Right kidney (tissue), 9 donors: ENCODE data around the gene FUZ.

Experiments used
- DNase-seq: peaks from one replicate; pipeline ENCODE4 v3.0.0-alpha.2; 2016
- long read RNA-seq, 8 donors: transcript quantifications; one replicate each; lab custom pipeline, GENCODE V29; 2026

The FUZ gene
- long read RNA-seq, donor 1, transcript FUZ-201 (11 exons, 1,675 nt): major isoform, 7 of 8 reads
- long read RNA-seq, donor 1, partial matches to known transcripts: 0 of 8 reads
- long read RNA-seq, donor 1, other reads (novel, unspliced or antisense): 0 of 8 reads
- long read RNA-seq, donor 2, transcript FUZ-201 (11 exons, 1,675 nt): major isoform, 5 of 5 reads
- long read RNA-seq, donor 2, partial matches to known transcripts: 0 of 5 reads
- long read RNA-seq, donor 2, other reads (novel, unspliced or antisense): 0 of 5 reads
- long read RNA-seq, donor 3, partial matches to known transcripts: 0 of 3 reads
- long read RNA-seq, donor 3, other reads (novel, unspliced or antisense): 0 of 3 reads
- long read RNA-seq, donor 4, transcript FUZ-201 (11 exons, 1,675 nt): major isoform, 9 of 56 reads
- long read RNA-seq, donor 4, partial matches to known transcripts: 40 of 56 reads
- long read RNA-seq, donor 4, other reads (novel, unspliced or antisense): 0 of 56 reads
- long read RNA-seq, donor 5, transcript FUZ-201 (11 exons, 1,675 nt): major isoform, 7 of 77 reads
- long read RNA-seq, donor 5, partial matches to known transcripts: 66 of 77 reads
- long read RNA-seq, donor 5, other reads (novel, unspliced or antisense): 0 of 77 reads
- long read RNA-seq, donor 6, transcript FUZ-201 (11 exons, 1,675 nt): major isoform, 10 of 11 reads
- long read RNA-seq, donor 6, partial matches to known transcripts: 0 of 11 reads
- long read RNA-seq, donor 6, other reads (novel, unspliced or antisense): 0 of 11 reads
- long read RNA-seq, donor 7, transcript FUZ-201 (11 exons, 1,675 nt): major isoform, 10 of 13 reads
- long read RNA-seq, donor 7, partial matches to known transcripts: 0 of 13 reads
- long read RNA-seq, donor 7, other reads (novel, unspliced or antisense): 0 of 13 reads
- long read RNA-seq, donor 8, transcript FUZ-201 (11 exons, 1,675 nt): major isoform, 10 of 12 reads
- long read RNA-seq, donor 8, partial matches to known transcripts: 0 of 12 reads
- long read RNA-seq, donor 8, other reads (novel, unspliced or antisense): 0 of 12 reads

DNA sequence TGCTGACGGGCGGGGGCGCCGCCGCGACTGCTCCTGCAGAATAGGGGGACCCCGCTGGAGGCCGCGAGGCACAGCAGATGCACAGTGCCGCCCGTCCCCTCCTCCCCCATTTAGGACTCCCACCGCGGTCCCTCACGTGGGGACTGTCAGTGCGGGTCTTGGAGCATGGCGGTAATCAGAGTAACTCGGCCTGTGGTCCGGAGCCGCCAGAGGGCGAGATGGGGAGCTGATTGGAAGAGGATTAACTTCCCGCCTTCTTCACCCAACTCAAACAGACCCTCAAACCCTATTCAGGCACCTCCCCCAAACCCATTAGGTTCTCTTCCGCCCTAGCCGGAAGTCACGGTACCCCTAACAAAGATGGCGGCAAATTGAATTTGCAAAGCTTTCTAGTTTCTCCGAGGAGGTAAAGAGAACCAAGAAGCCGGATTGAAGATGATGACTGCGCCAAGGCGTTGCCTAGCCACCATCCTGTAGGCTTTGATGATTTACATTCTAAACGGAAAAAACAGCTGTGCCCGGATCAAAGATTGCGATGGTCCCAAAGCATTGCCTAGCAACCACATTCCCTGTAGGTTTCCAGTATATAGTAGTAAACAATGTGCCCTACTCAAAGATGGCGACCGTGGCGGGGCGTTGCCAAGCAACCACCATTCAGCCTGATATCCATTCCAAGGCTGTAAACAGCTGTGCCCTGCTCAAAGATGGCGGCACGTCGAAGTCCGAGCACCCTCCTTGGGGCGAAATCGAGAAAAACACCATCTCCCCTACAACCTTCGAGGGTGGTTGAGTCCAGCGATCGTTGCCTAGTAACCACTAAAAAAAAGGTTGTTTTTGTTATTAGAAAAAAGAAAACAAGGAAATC lies at the start of gene FUZ:
Gene FUZ, minus strand, starts transcription at position 296 of the 865 bp plus-strand sequence. Its CDS starts 186 bp downstream, at position 110.
- peak; percentile 97 for DNase-seq

DNA sequence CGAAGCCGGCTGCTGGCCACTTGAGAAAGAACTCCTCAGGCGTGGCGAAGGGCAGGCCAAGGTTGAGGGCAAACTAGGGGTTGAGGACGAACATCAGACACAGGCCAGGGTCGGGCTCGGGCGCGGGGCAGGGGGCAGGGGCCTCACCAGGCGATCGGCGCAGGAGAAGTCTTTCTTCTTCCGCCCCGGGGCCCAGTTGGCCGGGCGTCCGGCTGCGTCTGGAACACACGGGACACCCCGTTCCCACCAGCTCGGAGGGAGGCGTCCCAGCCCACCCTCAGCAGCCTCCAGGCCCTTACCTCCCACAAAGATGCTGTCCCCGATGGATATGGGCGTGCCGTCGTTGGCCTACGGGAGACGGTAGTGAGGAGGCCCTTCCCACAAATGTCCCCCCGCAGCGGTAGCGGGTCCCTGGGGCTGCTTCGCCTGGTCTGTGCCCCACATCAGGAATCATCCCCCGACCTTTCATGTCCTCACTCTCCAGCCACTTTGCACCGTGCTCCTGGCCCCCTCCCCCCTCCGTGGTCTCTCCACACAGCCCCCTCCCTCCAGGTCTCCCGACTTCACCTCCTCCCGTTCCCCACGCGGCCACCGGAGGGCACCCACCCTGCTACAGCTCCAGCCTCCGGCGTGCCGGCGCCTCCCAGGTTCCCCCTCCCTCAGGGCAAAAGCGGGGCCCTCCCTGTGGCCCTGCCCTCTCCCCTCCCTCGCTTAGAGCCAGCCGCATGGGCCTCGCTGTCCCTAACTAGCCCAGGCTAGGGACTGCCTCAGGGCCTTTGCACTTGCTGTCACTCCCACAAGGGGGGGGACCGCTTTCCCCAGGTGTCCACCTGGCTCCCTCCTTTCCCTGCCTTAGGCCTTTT lies 49.5 kb upstream of the FUZ start:
- peak; percentile 39 for DNase-seq

DNA sequence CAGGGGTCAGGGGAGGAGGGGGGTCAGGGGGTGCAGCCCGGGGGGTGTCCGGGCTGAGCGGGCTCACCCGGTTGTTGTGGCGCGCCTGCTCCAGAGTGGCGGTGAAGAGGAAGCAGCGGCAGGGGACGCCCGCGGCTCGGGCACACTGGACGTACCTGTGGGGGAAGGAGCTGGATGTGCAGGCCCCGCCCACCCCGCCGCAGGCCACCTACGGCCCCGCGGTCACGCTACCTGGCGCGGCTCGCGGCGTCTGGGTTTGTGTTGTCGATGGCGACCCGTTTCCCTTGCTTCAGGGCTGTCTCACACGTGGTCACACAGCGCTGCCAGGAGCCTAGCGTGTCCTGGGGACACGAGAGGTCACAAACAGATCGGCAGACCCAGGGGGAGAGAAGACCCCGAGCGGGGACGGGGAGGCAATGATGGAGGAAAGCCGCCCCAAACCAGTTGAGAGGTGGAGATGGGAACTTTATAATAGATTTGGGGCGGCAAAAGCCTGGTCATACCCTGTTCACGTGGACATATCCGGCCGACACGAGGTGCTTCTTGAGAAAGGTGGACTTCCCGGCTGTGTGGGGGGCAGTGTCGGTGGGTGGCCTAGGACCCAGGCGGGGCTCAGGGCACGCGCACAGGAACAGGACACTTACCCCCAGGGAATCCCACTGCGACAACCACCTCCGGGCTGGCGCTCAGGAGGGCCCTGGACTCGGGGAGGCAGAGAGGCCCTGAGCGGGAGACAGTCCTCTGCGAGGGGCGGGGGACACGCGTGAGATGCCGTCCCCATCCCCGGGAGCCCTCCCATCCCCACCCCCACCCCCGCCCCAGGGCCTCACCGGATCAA lies 48.7 kb upstream of the FUZ start:
- DNase-seq: peak; percentile 65

GRCh38 chr19:49861107-49861506 lies 48.0 kb upstream of the FUZ start:
- peak; percentile 47 for DNase-seq

DNA sequence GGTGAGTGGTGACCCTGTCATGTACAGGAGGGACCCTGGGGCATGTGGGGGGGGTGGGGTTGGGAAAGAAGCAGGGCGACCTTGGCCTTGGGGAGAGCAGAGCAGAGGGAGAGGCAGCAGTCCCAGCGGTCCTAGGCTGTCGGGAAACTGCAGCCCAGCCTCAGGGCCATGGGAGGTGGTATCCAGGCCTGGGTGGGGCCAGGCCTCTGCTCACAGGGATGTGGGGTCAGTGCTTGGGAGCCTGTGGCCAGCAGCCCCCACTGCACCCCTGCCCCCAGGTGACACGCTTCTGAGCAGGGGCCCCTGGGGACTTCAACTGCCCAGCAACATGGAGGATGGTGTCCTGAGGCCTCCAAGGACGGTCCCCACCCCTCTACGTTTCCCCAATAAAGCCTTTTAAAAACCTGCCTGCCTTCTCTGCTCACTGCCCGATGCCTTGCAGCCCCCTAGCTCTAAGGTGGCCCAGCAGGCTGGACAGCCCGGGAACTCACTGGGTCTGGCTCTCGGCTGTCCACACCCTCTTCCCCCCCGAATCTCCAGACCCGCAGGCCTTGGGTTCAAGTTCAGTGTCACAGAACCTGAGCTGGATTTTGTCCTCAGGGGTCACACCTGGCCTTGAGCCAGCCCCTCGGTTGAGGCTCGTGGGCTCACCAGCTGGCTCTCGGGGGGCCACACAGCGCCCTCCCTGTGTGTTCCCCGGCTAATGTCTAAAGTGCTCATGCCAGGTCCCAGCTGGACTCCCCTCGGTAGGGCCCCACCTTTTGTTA lies 47.4 kb upstream of the FUZ start:
- peak; percentile 37 for DNase-seq

DNA sequence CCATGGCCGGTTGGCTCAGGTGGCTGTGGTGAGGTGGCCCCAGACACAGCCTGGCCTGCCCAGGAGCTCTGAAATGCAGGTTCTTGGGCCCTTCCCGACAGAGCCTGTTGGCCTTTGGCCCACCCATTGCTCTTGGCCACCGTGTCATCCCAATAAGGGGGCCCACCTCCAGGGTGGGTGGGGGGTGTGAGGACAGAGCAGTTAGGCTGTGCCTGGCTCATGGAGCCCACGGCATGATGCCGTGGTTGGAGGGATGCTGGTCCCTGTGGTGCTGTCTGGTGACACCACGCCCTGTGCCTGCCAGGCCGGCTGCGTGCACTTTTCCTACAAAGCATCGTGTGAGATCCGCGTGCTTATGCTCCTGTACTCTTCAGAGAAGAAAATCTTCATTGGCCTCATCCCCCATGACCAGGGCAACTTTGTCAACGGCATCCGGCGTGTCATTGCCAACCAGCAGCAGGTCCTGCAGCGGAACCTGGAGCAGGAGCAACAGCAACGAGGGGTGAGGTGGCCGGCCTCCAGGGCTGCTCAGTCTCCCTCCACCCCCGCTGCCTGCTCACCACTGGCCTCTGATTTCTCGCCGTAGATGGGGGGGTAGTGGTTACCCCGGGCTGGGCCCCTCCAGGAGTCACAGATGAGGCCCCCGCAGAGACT lies 46.7 kb upstream of the FUZ start:
- DNase-seq: no peak

- DNase-seq: no peak
Observed at GRCh38 chr19:49858088-49858985, 45.2 kb upstream of the FUZ start.

- no peak for DNase-seq
Observed at GRCh38 chr19:49857838-49858087, 44.7 kb upstream of the FUZ start.

GRCh38 chr19:49857061-49857837 lies 44.2 kb upstream of the FUZ start:
- DNase-seq: no peak

DNA sequence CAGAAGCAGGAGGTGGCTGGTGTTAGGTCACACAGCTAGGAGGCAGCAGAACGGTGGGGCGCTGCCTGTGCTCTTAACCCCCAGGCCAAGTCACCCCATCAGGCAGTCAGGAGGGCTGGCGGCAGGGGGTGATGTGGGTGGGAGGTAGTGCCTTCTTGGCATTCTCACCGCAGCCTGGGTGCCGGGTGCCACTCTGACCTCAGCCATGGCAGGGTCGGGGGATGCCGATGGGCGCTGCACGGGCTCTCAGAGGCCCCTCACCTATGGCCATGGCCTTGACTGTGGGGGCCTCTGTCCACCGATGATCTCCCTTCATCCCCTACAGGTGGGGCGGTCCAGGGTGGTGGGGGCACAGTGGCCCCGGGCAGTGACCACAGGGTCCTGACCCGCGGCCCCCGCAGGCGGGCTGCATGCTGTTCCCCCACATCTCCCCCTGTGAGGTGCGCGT lies 43.5 kb upstream of the FUZ start:
- DNase-seq: no peak

DNA sequence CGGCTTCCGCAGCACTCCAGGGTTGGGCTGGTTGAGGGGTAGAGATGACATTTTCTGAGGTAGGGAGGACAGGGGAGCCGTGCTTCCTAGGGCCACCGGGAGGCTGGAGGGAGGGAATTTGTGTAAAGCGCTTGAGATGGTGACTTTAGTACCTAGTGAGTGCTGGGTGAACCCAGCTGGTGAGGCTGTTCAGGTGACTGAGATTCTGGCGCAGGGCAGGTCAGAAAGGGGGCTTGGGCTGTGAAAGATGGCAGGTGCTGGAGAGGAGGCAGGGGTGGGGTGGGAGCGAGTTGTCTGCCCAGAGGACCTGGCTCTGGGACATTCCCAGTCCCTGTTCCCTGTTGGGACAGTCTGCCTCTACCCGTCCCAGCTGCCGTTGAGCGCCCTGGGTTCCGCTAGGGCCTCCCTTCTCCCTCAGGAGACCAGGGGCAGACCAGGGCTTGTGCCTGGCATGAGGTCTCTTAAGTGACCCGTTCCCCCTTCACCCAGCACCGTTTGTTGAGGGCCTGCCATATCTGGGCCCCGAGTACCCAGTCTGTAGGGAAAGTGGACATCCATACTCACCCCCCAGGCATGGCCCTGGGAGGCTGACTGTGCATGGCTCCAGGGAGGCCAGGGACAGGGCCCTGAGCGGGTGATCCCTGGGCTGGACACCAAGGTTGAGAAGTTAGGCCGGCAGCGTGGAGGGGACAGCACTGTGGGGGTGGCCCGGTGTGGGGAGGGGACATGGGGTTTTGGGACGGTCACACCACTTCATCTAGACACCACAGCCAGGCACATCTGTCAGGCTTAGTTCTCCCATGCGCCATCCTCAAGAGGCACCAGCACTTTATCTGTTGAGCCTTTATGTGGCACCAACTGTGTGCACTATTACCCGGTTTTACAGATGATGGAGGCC lies 42.8 kb upstream of the FUZ start:
- no peak for DNase-seq

DNA sequence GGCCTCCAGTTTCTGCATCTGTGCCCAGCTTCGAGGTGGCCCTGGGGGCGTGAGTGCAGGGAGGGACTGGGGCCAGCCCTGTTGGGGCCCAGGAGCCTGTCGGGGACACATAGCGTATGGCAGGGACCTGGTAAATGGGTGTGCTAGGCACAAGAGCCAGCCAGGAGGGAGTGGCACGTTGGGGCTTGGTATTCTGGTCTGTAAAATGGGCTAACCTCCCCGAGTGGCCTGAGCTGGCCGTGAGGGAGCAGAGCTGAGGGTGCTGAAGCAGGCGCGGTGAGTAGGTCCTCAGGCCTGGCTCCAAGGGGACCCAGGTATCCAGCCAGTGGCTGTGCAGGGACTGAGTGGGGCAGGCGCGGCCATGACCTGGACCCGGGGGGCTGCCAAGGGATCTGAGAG lies 42.2 kb upstream of the FUZ start:
- DNase-seq: no peak

GRCh38 chr19:49854378-49855263 lies 41.5 kb upstream of the FUZ start:
- no peak for DNase-seq

DNA sequence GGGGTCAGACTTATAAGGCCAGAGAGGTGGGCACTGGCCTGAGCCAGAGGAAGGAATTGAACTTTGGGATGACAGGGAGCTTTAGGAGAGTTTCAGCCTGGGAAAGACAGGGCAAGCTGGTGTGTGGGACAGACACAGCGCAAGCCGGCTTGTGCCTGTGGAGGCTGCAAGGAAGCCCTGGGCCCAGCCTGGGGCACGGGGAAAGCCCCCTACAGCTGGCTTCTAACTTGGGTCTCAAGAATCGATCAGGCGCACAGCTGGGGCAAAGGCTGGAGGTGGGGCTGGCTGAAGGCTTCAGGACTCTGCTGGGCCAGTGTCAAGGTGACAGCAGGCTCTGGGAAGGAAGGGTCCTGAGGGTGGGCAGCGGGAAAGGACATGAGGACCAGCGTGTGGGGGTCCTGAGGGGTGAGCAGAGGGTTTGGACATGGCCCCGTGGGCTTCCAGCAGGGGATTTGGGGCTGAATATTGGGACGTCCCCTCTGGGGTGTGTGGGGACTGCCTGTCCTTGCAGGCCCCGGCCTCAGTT lies 40.8 kb upstream of the FUZ start:
- DNase-seq: no peak
